ENCODE results near the gene RHEX.

- TF ChIP-seq CTCF (IDR thresholded peaks at IDR 0.05; ENCODE audit: low read depth, low read length) (no peak), EZH2phosphoT487 (IDR thresholded peaks at IDR 0.05; ENCODE audit: low read depth) (no peak)
Measured at GRCh38 chr1:206127336-206127735, 74.4 kb downstream of the RHEX start.

Data from OCI-LY3 (cell line).